GM18508 (cell line): ENCODE measurements around the gene N4BP2.

Experiments used
- ATAC-seq: cut with Tn5 transposase; IDR thresholded peaks from one replicate; pipeline ENCODE4 v1.9.1; 2021; ENCODE audit warnings: moderate number of reproducible peaks; ENCODE audit not compliant: insufficient read depth, unreplicated experiment

The N4BP2 gene

DNA sequence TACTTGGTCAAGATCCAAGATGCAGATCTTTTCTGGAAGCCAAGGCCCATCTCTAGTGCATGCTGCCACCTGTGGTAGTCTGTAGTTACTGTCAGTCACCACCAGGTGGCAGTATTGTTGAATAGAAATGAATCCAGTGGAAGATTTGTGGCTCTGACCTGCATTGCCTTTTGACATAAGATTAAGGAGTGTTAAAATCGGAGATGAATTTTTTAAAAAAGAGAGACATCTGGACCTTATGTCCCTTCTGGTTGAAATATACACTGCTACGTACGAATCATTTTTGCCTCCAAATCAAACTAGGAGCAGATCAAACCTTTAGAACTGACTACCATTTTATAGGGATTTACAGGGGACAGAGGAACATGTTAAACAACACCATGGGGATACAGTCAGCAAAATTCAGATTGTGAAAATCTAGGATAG lies 93.3 kb downstream of the N4BP2 start:
- no peak for ATAC-seq

- no peak for ATAC-seq
Observed at GRCh38 chr4:40150932-40151331, 94.3 kb downstream of the N4BP2 start.

GRCh38 chr4:40152637-40153036 lies 96.0 kb downstream of the N4BP2 start:
- ATAC-seq, result no peak

DNA sequence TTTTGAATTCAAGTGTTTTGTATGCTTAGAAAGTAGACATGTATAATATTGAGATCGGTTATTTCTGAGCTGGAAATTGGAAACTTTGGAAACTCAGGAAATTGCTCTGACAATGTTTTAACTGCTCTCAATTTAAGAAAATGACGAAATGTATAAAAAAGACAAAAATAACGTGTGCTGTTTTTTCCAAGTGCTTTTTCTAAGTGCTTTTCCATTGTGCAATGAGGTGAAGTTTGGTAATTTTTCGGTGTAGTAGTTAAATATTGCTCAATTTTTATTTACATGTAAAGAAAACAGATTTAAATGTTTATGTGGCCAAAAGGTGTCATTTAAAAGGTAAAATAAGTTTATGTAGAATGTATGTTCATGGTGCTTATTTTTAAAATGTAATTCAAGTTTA lies 100.8 kb downstream of the N4BP2 start:
- no peak for ATAC-seq

DNA sequence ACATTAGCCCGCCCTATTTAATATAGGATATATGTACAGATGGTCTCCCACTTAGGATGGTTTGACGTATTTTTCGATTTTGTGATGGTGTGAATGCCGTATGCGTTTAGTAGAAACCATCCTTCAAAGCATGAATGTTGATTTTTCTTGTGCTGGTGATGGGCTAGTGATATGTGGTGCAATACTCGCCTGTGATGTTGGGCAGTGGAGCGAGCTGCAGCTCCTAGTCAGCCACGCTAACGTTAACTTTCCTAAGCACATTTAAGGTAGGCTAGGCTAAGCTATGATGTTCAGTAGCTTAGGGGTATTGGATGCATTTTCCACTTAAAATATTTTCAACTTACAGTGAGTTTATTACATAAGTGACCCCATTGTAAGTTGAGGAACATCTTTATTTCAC lies 103.6 kb downstream of the N4BP2 start:
- no peak for ATAC-seq

DNA sequence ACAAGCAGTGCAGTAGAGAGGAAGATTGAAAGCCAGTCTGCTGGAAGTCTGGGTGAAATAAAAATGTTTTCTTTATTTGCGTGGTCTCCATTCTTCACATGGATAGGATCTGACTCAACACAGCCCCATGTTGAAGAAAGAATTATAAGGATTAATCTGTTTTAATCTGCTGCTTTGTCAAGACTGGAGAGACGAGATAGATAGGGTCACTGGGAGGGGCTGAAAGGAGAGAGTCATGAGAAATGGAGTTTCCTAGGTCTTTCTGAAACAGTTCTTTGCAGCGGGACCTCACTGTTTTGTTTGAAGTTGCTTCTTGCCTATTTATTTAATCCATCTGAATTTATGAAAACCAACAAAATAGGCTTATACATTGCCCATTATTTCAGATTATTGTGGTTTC lies 107.8 kb downstream of the N4BP2 start:
- ATAC-seq, result no peak

DNA sequence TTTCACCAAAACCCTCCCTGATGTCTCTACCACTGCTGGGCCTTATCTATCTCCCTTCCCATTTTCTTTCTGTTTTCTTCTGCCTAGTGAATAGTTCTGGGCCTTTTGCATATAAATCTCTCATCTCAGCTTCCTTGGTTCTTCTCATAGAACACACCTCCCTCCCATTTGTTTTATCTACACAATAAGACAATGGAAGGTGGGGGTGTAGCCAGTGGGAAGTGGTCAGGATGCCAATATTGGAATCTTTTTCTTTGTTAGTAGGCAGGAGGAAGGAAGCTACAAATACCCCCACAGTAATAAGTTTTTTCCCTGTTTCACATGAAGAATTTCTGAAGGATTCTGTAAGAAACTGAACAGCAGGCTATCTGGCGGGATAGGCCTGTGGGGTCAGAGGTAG lies 109.3 kb downstream of the N4BP2 start:
- ATAC-seq, result no peak

DNA sequence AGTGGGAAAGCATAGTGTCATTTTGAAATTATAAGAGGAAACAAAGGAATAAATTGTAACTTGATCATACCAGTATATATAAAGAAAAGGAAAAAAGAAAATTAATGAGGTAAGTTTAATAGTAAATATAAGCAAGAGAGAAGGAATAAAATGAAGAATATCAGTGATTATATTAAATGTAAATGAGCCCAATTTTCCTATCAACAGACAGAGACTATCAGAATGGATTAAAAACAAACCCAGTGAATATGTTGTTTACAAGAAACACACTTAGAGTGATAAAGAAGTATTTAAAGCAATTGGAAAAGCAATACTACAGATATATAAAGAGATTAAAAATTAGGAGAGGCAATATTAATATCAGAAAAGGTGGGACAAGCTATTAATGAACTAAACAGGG lies 111.4 kb downstream of the N4BP2 start:
- no peak for ATAC-seq

- no peak for ATAC-seq
Observed at GRCh38 chr4:40170588-40170987, 113.9 kb downstream of the N4BP2 start.

DNA sequence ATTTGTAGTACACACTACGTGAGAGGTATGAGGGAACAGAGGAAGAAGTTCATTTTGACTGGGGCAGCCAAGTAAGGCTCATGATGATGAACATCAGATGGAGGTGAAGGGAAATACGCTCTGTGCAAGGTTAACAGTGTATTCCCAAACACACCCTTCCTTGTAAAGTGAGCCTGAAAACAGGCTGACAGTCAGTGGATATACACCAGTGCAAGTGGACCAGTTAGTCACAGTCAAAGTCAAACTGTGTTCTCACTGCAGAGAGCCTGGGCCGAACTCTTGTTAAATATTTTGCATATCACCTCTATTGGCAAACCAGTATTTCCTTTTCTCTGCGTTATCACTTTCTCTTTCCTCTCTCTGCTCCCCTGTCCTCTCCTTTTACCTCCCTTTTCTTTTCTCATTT lies 116.8 kb downstream of the N4BP2 start:
- ATAC-seq, result no peak

DNA sequence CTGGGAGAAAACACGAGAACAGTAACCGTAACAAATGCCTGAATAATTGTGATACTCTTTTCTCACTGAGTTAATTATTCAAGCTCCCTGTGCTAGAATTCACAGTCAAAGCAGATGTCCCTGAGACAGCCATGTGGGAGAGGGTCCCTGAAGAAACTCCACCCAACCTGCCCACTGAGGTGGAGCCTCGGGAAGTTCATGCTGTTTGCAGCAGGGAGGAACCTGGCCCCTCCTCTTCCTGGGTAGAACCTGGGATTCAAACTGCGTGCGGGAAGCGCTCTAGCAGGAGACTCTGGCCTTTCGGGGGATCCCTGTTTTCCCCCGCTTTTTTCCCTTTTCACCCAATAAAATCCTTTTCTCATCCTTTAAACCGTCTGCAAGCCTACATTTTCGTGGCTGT lies 120.0 kb downstream of the N4BP2 start:
- no peak for ATAC-seq

GRCh38 chr4:40177591-40177990 lies 120.9 kb downstream of the N4BP2 start:
- no peak for ATAC-seq

DNA sequence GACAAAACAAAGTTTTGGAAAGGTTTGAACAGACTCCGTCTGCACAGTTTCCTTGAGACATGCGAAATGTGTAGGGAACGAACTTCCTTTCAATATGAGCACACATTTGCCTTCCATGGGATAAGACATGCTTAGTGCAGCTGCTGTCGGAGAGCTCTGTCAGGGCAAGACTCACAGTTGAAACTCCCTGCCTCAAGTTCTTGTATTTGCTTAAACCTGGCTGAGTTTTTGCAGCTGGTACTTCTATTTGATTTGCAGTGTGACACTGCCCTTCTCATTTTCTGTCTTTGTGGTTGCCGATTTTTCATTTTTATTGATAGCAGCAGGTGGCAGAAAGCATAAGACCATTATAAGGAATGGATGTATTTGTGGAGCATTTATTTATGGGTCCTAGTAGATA lies 122.0 kb downstream of the N4BP2 start:
- ATAC-seq, result no peak

- no peak for ATAC-seq
Observed at GRCh38 chr4:40179360-40179759, 122.7 kb downstream of the N4BP2 start.

GRCh38 chr4:40180356-40180755 lies 123.7 kb downstream of the N4BP2 start:
- no peak for ATAC-seq

DNA sequence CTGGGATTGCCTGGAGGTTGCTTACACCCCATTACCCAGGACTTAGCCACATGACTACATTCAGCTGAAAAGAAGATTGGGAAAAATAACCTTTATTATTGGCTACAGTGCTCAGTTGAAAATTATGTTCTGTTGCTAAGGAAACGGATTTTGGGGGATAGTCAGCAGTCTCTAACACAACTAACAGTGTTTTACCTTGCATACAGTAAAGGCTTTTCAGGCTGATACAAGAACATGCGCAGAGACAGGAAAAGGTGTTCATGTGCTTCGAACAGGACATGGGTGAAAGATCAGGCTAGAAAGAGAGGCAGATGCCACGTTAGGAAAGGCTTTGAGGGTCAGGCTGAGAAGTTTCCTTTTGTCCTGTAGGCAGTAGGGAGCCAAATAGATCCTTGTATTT lies 125.4 kb downstream of the N4BP2 start:
- ATAC-seq, result no peak

GRCh38 chr4:40182954-40183353 lies 126.3 kb downstream of the N4BP2 start:
- ATAC-seq, result no peak

DNA sequence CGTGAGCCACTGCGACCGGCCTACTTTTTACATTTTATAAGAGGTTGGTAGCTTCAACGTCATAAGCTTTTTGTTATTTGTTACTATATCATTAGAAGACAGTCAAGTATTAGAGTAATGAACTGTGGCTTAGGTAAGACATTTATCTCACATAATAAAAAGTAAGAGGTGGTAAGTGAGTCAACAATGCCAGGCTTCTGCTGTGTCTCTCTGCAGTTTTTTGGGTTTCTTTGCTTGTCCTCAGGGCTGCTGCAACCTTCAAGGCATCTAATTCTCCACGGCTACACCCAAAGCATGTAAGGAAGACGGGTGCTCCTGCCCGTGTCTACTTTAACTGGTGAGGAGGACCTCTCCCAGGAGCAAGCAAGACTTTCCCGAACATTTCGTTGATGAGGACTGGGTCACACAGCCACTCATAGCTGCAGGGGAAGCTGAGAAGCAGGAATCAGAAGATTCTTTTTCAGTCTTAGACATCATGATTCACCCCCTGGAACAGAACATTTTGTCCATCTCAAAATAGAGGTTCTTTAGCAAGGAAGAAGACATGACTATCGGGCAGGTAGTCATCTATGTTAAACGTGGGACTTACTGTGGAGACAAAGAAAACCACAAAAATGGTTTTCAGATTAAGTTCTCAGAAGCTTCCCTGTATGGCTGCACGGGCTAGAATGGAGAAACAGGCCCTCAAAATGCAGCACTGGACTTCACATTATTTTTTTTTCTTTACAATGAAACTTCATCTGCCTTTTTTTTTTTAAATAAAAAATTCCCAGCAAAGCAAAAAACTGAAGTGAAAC lies 127.2 kb downstream of the N4BP2 start:
- ATAC-seq, result no peak

DNA sequence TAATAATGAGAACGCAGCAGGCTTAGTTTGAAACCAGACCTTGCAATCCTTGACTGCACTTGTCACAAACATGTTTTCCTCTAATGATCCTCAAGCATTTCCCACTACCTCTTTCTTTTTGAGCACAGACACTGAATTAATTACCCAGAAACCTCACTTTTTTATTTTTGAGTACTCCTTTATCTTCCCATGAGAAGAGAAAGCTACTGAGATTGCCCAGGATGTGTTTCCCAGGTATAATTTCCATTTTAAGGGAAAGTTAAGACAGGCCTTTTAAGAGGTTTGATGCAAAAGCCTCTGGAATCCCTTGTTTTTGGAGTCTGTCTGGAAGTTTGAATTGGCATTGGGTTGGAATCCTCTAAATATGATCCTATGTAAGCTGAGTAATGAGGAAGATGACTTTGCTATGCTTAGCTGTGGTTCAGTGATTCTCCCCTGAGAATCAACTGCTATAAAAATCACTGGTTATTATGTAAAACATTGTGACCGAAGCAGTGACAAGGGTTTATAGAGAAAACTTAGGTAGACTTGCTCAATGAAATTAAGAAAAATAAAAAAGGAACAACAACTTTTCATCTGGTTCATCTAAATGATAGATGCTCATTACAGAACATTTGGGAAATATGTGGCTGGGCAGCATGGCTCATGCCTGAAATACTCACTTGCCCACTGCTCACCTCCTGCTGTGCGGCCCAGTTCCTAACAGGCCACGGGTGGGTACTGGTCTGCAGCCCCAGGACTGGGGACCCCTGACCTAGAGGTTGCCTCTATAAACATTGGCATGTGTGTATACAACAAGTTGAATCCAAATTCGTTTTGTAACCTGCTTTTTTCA lies 129.4 kb downstream of the N4BP2 start:
- ATAC-seq, result peak; percentile 36

GRCh38 chr4:40186665-40187014 lies 130.0 kb downstream of the N4BP2 start:
- no peak for ATAC-seq

DNA sequence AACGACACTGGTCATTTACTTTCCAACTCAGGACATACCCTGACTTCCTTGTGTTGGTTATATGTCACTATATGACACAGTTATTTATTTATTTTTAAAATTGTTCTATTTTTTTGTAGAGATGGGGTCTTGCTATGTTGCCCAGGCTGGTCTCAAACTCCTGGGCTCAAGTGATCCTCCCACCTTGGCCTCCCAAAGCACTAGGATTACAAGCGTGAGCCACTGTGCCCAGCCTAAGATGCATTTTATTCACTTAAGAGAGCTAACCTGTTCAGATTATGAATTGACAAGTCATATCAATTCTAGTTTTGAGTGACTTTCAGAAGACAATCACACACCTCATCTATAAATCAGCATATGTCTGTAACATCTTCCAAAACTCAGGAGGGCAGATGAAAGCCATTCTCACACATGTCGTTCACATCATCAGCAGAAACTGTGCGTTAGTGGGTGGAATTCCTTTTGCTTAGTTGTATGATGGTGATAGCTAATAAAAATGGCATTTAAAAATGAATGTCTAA lies 130.8 kb downstream of the N4BP2 start:
- no peak for ATAC-seq

DNA sequence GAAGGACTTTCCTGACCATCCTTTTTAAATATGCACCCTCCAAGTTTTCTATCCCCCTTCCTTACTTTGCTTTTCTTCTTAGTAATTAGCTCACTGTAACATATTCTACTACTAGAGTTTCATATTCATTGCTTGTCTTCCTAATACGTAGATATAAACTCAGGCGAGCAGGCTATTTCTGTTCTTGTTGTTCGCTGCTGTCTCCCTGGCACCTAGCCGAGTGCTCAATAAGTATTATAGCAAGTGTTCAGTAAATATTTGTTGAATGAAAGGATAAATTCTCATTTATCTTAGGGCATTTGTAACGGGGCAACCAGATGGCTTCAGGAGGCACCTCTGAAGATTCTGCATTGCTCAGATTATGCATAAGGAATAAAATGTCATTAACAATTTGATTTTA lies 133.4 kb downstream of the N4BP2 start:
- no peak for ATAC-seq
